ENCODE results near the gene CAPNS2.

- TF ChIP-seq CTCF (conservative IDR thresholded peaks at IDR 0.05 in 1 of 2, IDR thresholded peaks at IDR 0.05 in 1 of 2; ENCODE audit: extremely low read depth in 1 of 2, insufficient read depth in 1 of 2, low read depth in 1 of 2, low read length in 2 of 2), result no peak
- no peak for TF ChIP-seq EZH2 (IDR thresholded peaks at IDR 0.05; ENCODE audit: borderline replicate concordance, low read length)
Measured at GRCh38 chr16:55566432-55567175, at the start of gene CAPNS2.

Data from mammary epithelial cell (primary cell).